HepG2 (cell line): ENCODE results near the gene OR2S2. TPM values are rescaled to one million over a fixed set of nuclear protein-coding genes. Genes with fewer than 3 reads are reported as not detected.

ENCODE experiments used
- ATAC-seq: fragments of 200-7000 bp; cut with Tn5 transposase; 3 replicates; pipeline ENCODE4 v1.9.1; 2020; ENCODE audit warnings: mild to moderate bottlenecking, moderate library complexity
- BruUV-seq: library from RNA; stranded (reverse); fragments of 400-500 nt; replicated peaks from 2 replicates; lab custom pipeline; 2021; lab: Mats Ljungman, UMichigan
- CTCF ChIA-PET: fragments of 300-600 bp; formaldehyde crosslinking; extraction: SDS; loops from one replicate; lab custom pipeline; 2021; ENCODE audit warnings: low total read pairs, inconsistent platforms, low intra/inter-chr PET ratio; lab: Yijun Ruan, JAX
- POLR2A ChIA-PET: fragments of 350-600 bp; sonication (Branson Sonifier 250); formaldehyde crosslinking; loops from one replicate; lab custom pipeline; 2020; ENCODE audit warnings: antibody characterized with exemption, inconsistent platforms; lab: Yijun Ruan, JAX
- DNase-seq: peaks from one replicate; pipeline ENCODE4 v3.0.0-alpha.2; 2015; ENCODE audit warnings: low spot score
- FAIRE-seq: peaks from 3 replicates; lab custom pipeline; 2011; peaks lifted over from hg19 to GRCh38; lab: Jason Lieb, UNC
- H2AFZ ChIP-seq: one replicate; pipeline ENCODE4 v1.6.1; 2011; ENCODE audit warnings: low read length, inconsistent platforms
- H3K27ac ChIP-seq: fragments of 300-600 bp; 3 replicates; pipeline ENCODE4 v1.8.0; 2011; ENCODE audit warnings: mixed run types, mild to moderate bottlenecking, mixed read lengths, low read length, inconsistent platforms; ENCODE audit not compliant: insufficient read depth; ENCODE audit errors: extremely low read length
- H3K27me3 ChIP-seq, 2 experiments: fragments of 200-600 bp in 1 of 2; 2 replicates in 1 of 2; 3 replicates in 1 of 2; pipeline versions ENCODE4 v1.6.0 to v1.8.0; 2011; ENCODE audit warnings: low read length in 2 of 2, mild to moderate bottlenecking in 2 of 2, moderate library complexity in 2 of 2, inconsistent platforms in 1 of 2; ENCODE audit not compliant: insufficient read depth in 2 of 2, control insufficient read depth in 1 of 2
- H3K36me3 ChIP-seq, 2 experiments: fragments of 200-600 bp in 1 of 2; replicated peaks in 1 of 2; 2 replicates in 1 of 2; 3 replicates in 1 of 2; pipeline versions ENCODE4 v1.5.1 to v1.8.0; 2011; ENCODE audit warnings: low read length in 2 of 2, inconsistent platforms in 1 of 2; ENCODE audit not compliant: insufficient read depth in 2 of 2, control insufficient read depth in 1 of 2
- H3K4me1 ChIP-seq: 2 replicates; pipeline ENCODE4 v1.5.1; 2012; ENCODE audit warnings: low read length, inconsistent platforms; ENCODE audit not compliant: insufficient read depth
- H3K4me2 ChIP-seq: 2 replicates; pipeline ENCODE4 v1.6.0; 2011; ENCODE audit warnings: low read depth, low read length, inconsistent platforms
- H3K4me3 ChIP-seq, 3 experiments: fragments of 200-600 bp in 1 of 3; sonication (generic), shearing (Covaris generic) in 1 of 3; replicated peaks in 1 of 3; 2 replicates each; pipeline ENCODE4 v1.5.1; 2011 to 2016; ENCODE audit warnings: low read length in 3 of 3, inconsistent platforms in 2 of 3, low read depth in 2 of 3, mild to moderate bottlenecking in 2 of 3, control low read depth in 1 of 3, mixed read lengths in 1 of 3; ENCODE audit not compliant: insufficient read depth in 1 of 3
- H3K79me2 ChIP-seq: one replicate; pipeline ENCODE4 v1.6.1; 2011; ENCODE audit warnings: low read length, inconsistent platforms; ENCODE audit not compliant: insufficient read depth
- H3K9ac ChIP-seq: 2 replicates; pipeline ENCODE4 v1.6.0; 2011; ENCODE audit warnings: mild to moderate bottlenecking, low read depth, low read length, inconsistent platforms; ENCODE audit not compliant: insufficient read depth
- H3K9me3 ChIP-seq: 2 replicates; pipeline ENCODE4 v1.5.1; 2012; ENCODE audit warnings: mild to moderate bottlenecking, low read length
- H4K20me1 ChIP-seq: 2 replicates; pipeline ENCODE4 v1.6.0; 2011; ENCODE audit warnings: inconsistent platforms, mild to moderate bottlenecking, low read length, moderate library complexity; ENCODE audit not compliant: insufficient read depth
- AHDC1 ChIP-seq: sonication (generic); formaldehyde crosslinking; IDR thresholded peaks from 2 replicates; pipeline ENCODE4 v1.5.1; 2020; ENCODE audit warnings: mild to moderate bottlenecking, missing genetic modification reagents, borderline replicate concordance
- ARHGAP35 ChIP-seq: sonication (generic); formaldehyde crosslinking; IDR thresholded peaks from 2 replicates; pipeline ENCODE4 v1.9.0; 2022; ENCODE audit warnings: mild to moderate bottlenecking, inconsistent platforms, moderate library complexity, missing genetic modification reagents, borderline replicate concordance
- BRD4 ChIP-seq: sonication (generic); formaldehyde crosslinking; IDR thresholded peaks from 2 replicates; pipeline ENCODE4 v1.4.0; 2020; ENCODE audit warnings: missing genetic modification reagents
- CEBPB ChIP-seq: IDR thresholded peaks from 2 replicates; pipeline ENCODE4 v1.6.1; 2011; ENCODE audit warnings: low read depth, low read length, improper control_type of control experiment, borderline replicate concordance
- HMG20A ChIP-seq: IDR thresholded peaks from 2 replicates; pipeline ENCODE4 v1.6.1; 2016; ENCODE audit warnings: borderline replicate concordance
- KLF12 ChIP-seq: sonication (generic); formaldehyde crosslinking; IDR thresholded peaks from 2 replicates; pipeline ENCODE4 v1.4.0; 2020; ENCODE audit warnings: missing genetic modification reagents, borderline replicate concordance
- MED8 ChIP-seq: sonication (generic); formaldehyde crosslinking; IDR thresholded peaks from 2 replicates; pipeline ENCODE4 v1.8.1; 2023; ENCODE audit warnings: mild to moderate bottlenecking, missing genetic modification reagents; ENCODE audit not compliant: insufficient replicate concordance
- MLLT10 ChIP-seq: sonication (generic); formaldehyde crosslinking; IDR thresholded peaks from 2 replicates; pipeline ENCODE4 v1.4.0; 2020; ENCODE audit warnings: missing genetic modification reagents
- NCOA5 ChIP-seq: sonication (generic); formaldehyde crosslinking; IDR thresholded peaks from 2 replicates; pipeline ENCODE4 v1.4.0; 2020; ENCODE audit warnings: missing genetic modification reagents
- SMAD9 ChIP-seq: sonication (generic); formaldehyde crosslinking; IDR thresholded peaks from 2 replicates; pipeline ENCODE4 v1.5.1; 2020; ENCODE audit warnings: mild to moderate bottlenecking, missing genetic modification reagents
- ZNF460 ChIP-seq: sonication (generic); formaldehyde crosslinking; IDR thresholded peaks from 2 replicates; pipeline ENCODE4 v1.5.1; 2020; ENCODE audit warnings: missing genetic modification reagents, mild to moderate bottlenecking, borderline replicate concordance
- WGBS: methylation state at CpG from one replicate; pipeline ENCODE4 v1.1.6; 2017; ENCODE audit warnings: low lambda C conversion rate; 5-methylcytosine and 5-hydroxymethylcytosine counted together
- in situ Hi-C: cut with HindIII; loops from 2 replicates; pipeline ENCODE4 v1.10.0; 2017; ENCODE audit warnings: low pct_unique_long_range_greater_than_20kb; ENCODE audit not compliant: extremely low pct_ligation_motif_present
- intact Hi-C: fragments of 100-400 bp; cut with micrococcal nuclease; formaldehyde crosslinking; loops from one replicate; pipeline ENCODE4 v1.10.0; 2022; ENCODE audit not compliant: unreplicated experiment
- polyA plus RNA-seq, 8 experiments: library from polyadenylated mRNA; depleted of rRNA in 3 of 8; stranded (reverse) in 7 of 8; unstranded in 1 of 8; fragments of >200 nt; fragmentation: Illumina TruSeq in 4 of 8; extraction: Trizol in 4 of 8; gene quantifications; 2 replicates each; pipeline versions ENCODE4 v1.2.1 to v1.2.3, GENCODE V29; 2011 to 2016; ENCODE audit warnings: low read depth in 4 of 8, missing spikeins in 1 of 8, mixed read lengths in 1 of 8; ENCODE audit not compliant: insufficient read depth in 1 of 8
- total RNA-seq, 5 experiments: library from RNA; depleted of rRNA; stranded (reverse); fragments of >200 nt; fragmentation: Illumina TruSeq; extraction: Trizol; gene quantifications; 2 replicates each; pipeline ENCODE4 v1.2.3, GENCODE V29; 2016; ENCODE audit warnings: low read depth in 1 of 5
- TF ChIP-seq, protein P1 (sequence below): sonication (generic); formaldehyde crosslinking; IDR thresholded peaks from 2 replicates; pipeline ENCODE4 v1.4.0; 2020; ENCODE audit warnings: missing genetic modification reagents, borderline replicate concordance
- TF ChIP-seq, protein P2 (sequence below): sonication (generic); formaldehyde crosslinking; IDR thresholded peaks from 2 replicates; pipeline ENCODE4 v1.4.0; 2020; ENCODE audit warnings: mild to moderate bottlenecking, low read depth, missing genetic modification reagents

Gene OR2S2
- total and polyA plus RNA-seq, 2 of the 13 experiments (the other 11 are each of a cell fraction or from before 2014, with no cell fraction given): not detected

GRCh38 chr9:35966433-35966832, 8.5 kb upstream of the OR2S2 start (continued):
- TF ChIP-seq, protein P1, sequence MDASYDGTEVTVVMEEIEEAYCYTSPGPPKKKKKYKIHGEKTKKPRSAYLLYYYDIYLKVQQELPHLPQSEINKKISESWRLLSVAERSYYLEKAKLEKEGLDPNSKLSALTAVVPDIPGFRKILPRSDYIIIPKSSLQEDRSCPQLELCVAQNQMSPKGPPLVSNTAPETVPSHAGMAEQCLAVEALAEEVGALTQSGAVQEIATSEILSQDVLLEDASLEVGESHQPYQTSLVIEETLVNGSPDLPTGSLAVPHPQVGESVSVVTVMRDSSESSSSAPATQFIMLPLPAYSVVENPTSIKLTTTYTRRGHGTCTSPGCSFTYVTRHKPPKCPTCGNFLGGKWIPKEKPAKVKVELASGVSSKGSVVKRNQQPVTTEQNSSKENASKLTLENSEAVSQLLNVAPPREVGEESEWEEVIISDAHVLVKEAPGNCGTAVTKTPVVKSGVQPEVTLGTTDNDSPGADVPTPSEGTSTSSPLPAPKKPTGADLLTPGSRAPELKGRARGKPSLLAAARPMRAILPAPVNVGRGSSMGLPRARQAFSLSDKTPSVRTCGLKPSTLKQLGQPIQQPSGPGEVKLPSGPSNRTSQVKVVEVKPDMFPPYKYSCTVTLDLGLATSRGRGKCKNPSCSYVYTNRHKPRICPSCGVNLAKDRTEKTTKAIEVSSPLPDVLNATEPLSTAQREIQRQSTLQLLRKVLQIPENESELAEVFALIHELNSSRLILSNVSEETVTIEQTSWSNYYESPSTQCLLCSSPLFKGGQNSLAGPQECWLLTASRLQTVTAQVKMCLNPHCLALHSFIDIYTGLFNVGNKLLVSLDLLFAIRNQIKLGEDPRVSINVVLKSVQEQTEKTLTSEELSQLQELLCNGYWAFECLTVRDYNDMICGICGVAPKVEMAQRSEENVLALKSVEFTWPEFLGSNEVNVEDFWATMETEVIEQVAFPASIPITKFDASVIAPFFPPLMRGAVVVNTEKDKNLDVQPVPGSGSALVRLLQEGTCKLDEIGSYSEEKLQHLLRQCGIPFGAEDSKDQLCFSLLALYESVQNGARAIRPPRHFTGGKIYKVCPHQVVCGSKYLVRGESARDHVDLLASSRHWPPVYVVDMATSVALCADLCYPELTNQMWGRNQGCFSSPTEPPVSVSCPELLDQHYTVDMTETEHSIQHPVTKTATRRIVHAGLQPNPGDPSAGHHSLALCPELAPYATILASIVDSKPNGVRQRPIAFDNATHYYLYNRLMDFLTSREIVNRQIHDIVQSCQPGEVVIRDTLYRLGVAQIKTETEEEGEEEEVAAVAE (CRISPR knock-in tag): no peak
- TF ChIP-seq MED8 (CRISPR knock-in tag): no peak
- TF ChIP-seq HMG20A (CRISPR knock-in tag): no peak

GRCh38 chr9:35965011-35965410, 7.1 kb upstream of the OR2S2 start:
- Histone ChIP-seq H3K27me3 (peaks cover 0 to 27% of the 10 kb centered on the region in 2 experiments; a peak in 3 of 5 replicates), H3K79me2 (no peaks in the 10 kb centered on the region), H3K9me3 (no peaks in the 10 kb centered on the region), H2AFZ (no peak overlapping the region), H3K9ac (no peak overlapping the region), H4K20me1 (no peaks in the 10 kb centered on the region), H3K27ac (no peak overlapping the region), H3K4me3 (no peak overlapping the region), H3K36me3 (no peaks in the 10 kb centered on the region), H3K4me2 (no peak overlapping the region), H3K4me1 (no peaks in the 10 kb centered on the region)
- WGBS: 25% methylated on average over 6 of the region's 6 CpGs
- POLR2A ChIA-PET: no interaction called here
- no TSS peak for BruUV-seq
- ATAC-seq (no peak), FAIRE-seq (no peak), DNase-seq (no peak)
- in situ Hi-C loops: no loop called here
- intact Hi-C loops: no loop called here
- CTCF ChIA-PET: no interaction called here
- TF ChIP-seq NCOA5 (CRISPR knock-in tag) (no peak), ZNF460 (CRISPR knock-in tag) (no peak), MLLT10 (CRISPR knock-in tag) (no peak), SMAD9 (CRISPR knock-in tag) (no peak), AHDC1 (CRISPR knock-in tag) (no peak), ARHGAP35 (no peak), BRD4 (CRISPR knock-in tag) (no peak), CEBPB (no peak), KLF12 (CRISPR knock-in tag) (no peak)
- TF ChIP-seq, protein P2, sequence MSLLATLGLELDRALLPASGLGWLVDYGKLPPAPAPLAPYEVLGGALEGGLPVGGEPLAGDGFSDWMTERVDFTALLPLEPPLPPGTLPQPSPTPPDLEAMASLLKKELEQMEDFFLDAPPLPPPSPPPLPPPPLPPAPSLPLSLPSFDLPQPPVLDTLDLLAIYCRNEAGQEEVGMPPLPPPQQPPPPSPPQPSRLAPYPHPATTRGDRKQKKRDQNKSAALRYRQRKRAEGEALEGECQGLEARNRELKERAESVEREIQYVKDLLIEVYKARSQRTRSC (CRISPR knock-in tag): no peak
